WTC11 (cell line): ENCODE data around the gene CSPG4. TPM values are rescaled to one million over a fixed set of nuclear protein-coding genes. Genes with fewer than 3 reads are reported as not detected.

ENCODE experiments used
- ATAC-seq: fragments of 200-7000 bp; cut with Tn5 transposase; 2 replicates; pipeline ENCODE4 v1.10.0; 2021; ENCODE audit warnings: mild to moderate bottlenecking, moderate library complexity
- CTCF ChIA-PET: fragments of 300-600 bp; sonication (Branson Sonifier 250); formaldehyde crosslinking; loops from one replicate; lab custom pipeline; 2021; ENCODE audit warnings: antibody characterized with exemption; lab: Charles Lee
- POLR2A ChIA-PET: fragments of 350-600 bp; sonication (Branson Sonifier 250); formaldehyde crosslinking; loops from one replicate; lab custom pipeline; 2021; ENCODE audit warnings: antibody characterized with exemption; lab: Charles Lee
- DNase-seq: peaks from one replicate; pipeline ENCODE4 v3.0.0; 2021; ENCODE audit warnings: low spot score
- H3K27ac Mint-ChIP-seq: 2 replicates; pipeline ENCODE4 v1.8.0; 2021; ENCODE audit warnings: mixed read lengths
- H3K27me3 Mint-ChIP-seq: 2 replicates; pipeline ENCODE4 v1.8.0; 2021; ENCODE audit warnings: low read depth, mild to moderate bottlenecking, moderate library complexity, mixed read lengths
- H3K36me3 Mint-ChIP-seq: 2 replicates; pipeline ENCODE4 v1.8.0; 2021; ENCODE audit warnings: mixed read lengths
- H3K4me1 Mint-ChIP-seq: 2 replicates; pipeline ENCODE4 v1.8.0; 2022; ENCODE audit warnings: mixed read lengths
- H3K4me3 Mint-ChIP-seq: 2 replicates; pipeline ENCODE4 v1.8.0; 2021; ENCODE audit warnings: mild to moderate bottlenecking, moderate library complexity, mixed read lengths
- H3K9me3 Mint-ChIP-seq: 2 replicates; pipeline ENCODE4 v1.8.0; 2021; ENCODE audit warnings: mixed read lengths
- CBFB ChIP-seq: sonication (generic); formaldehyde crosslinking; IDR thresholded peaks from 2 replicates; pipeline ENCODE4 v1.8.1; 2022; ENCODE audit warnings: mild to moderate bottlenecking, low read depth, missing genetic modification reagents
- E2F5 ChIP-seq: sonication (generic); formaldehyde crosslinking; IDR thresholded peaks from 2 replicates; pipeline ENCODE4 v1.8.1; 2022; ENCODE audit warnings: mild to moderate bottlenecking, moderate library complexity, missing genetic modification reagents
- ERG ChIP-seq: fragments of 250-450 bp; sonication (Bioruptor Pico); IDR thresholded peaks from 2 replicates; pipeline ENCODE4 v1.8.0; 2021; ENCODE audit warnings: mild to moderate bottlenecking
- FOXP1 ChIP-seq: sonication (generic); formaldehyde crosslinking; IDR thresholded peaks from 2 replicates; pipeline ENCODE4 v1.8.0; 2022; ENCODE audit warnings: missing genetic modification reagents, mild to moderate bottlenecking, moderate library complexity, borderline replicate concordance
- GABPB1 ChIP-seq: sonication (generic); formaldehyde crosslinking; IDR thresholded peaks from 2 replicates; pipeline ENCODE4 v1.8.1; 2023; ENCODE audit warnings: mild to moderate bottlenecking, missing genetic modification reagents
- JAZF1 ChIP-seq: fragments of 250-450 bp; sonication (Bioruptor Pico); IDR thresholded peaks from 2 replicates; pipeline ENCODE4 v1.9.0; 2021; ENCODE audit warnings: moderate library complexity, mild to moderate bottlenecking, inconsistent platforms
- JUN ChIP-seq: sonication (generic); formaldehyde crosslinking; IDR thresholded peaks from 2 replicates; pipeline ENCODE4 v1.8.0; 2023; ENCODE audit warnings: mild to moderate bottlenecking, missing genetic modification reagents
- NFE2L1 ChIP-seq: sonication (generic); formaldehyde crosslinking; IDR thresholded peaks from 2 replicates; pipeline ENCODE4 v1.8.1; 2023; ENCODE audit warnings: missing genetic modification reagents
- NFYB ChIP-seq: sonication (generic); formaldehyde crosslinking; conservative IDR thresholded peaks from 2 replicates; pipeline ENCODE4 v1.8.0; 2022; ENCODE audit warnings: low read depth, missing genetic modification reagents
- PRDM15 ChIP-seq: sonication (generic); formaldehyde crosslinking; IDR thresholded peaks from 2 replicates; pipeline ENCODE4 v1.8.0; 2022; ENCODE audit warnings: missing genetic modification reagents
- SOX15 ChIP-seq: fragments of 250-450 bp; sonication (Bioruptor Pico); IDR thresholded peaks from 2 replicates; pipeline ENCODE4 v1.9.0; 2021; ENCODE audit warnings: mild to moderate bottlenecking
- TEAD4 ChIP-seq: sonication (generic); formaldehyde crosslinking; IDR thresholded peaks from 2 replicates; pipeline ENCODE4 v1.8.0; 2022; ENCODE audit warnings: mild to moderate bottlenecking, missing genetic modification reagents
- USF2 ChIP-seq: sonication (generic); formaldehyde crosslinking; IDR thresholded peaks from 2 replicates; pipeline ENCODE4 v1.8.1; 2023; ENCODE audit warnings: mild to moderate bottlenecking, missing genetic modification reagents, moderate library complexity
- ZNF317 ChIP-seq: sonication (generic); formaldehyde crosslinking; IDR thresholded peaks from 2 replicates; pipeline ENCODE4 v1.8.1; 2023; ENCODE audit warnings: low read depth, mild to moderate bottlenecking, moderate library complexity, missing genetic modification reagents, borderline replicate concordance
- total RNA-seq: library from RNA; stranded (reverse); gene quantifications from 3 replicates; pipeline ENCODE4 v1.2.3, GENCODE V29; 2021
- TF ChIP-seq, protein P1 (sequence below): sonication (generic); formaldehyde crosslinking; IDR thresholded peaks from 2 replicates; pipeline ENCODE4 v1.8.0; 2022; ENCODE audit warnings: mild to moderate bottlenecking, missing genetic modification reagents

The CSPG4 gene
- total RNA-seq, 1 experiment from 2014 or later: 2.9 TPM

DNA sequence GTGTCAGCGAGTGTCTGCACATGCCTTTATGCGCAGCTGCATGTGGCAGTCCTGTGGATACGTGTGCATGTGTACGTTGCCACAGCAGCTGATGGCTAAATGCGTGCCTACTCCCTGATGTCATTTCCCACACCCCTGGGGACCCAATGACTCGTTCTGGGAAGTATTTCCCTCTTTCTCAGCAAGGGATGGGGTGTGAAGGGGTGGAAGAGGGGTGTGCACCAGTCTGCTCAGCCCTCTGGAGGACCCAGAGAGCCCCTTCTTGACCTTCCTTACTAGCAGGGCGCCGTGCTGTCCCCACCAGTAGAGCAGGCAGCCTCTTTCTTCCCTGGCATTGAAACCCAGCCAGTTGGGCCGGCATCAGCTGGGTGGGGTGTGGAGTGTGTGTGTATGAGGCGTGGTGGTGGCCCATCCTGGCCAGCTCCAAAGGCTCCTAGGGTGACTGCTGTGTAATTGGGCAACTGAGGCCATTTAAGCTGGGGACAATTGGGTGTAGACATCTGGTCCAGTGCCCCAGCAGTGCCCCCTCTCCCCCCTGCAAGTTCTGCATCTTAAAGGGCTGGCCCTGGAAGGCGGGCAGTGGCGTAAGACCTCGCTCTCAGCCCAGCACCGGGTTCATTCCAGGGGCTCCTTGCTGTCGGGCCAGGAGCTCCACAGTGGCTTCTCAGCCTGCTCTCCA, 45.7 kb downstream of the CSPG4 start (continued):
- TF ChIP-seq, protein P1, sequence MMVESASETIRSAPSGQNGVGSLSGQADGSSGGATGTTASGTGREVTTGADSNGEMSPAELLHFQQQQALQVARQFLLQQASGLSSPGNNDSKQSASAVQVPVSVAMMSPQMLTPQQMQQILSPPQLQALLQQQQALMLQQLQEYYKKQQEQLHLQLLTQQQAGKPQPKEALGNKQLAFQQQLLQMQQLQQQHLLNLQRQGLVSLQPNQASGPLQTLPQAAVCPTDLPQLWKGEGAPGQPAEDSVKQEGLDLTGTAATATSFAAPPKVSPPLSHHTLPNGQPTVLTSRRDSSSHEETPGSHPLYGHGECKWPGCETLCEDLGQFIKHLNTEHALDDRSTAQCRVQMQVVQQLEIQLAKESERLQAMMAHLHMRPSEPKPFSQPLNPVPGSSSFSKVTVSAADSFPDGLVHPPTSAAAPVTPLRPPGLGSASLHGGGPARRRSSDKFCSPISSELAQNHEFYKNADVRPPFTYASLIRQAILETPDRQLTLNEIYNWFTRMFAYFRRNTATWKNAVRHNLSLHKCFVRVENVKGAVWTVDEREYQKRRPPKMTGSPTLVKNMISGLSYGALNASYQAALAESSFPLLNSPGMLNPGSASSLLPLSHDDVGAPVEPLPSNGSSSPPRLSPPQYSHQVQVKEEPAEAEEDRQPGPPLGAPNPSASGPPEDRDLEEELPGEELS (CRISPR knock-in tag): no peak
- TF ChIP-seq CBFB (CRISPR knock-in tag): no peak

DNA sequence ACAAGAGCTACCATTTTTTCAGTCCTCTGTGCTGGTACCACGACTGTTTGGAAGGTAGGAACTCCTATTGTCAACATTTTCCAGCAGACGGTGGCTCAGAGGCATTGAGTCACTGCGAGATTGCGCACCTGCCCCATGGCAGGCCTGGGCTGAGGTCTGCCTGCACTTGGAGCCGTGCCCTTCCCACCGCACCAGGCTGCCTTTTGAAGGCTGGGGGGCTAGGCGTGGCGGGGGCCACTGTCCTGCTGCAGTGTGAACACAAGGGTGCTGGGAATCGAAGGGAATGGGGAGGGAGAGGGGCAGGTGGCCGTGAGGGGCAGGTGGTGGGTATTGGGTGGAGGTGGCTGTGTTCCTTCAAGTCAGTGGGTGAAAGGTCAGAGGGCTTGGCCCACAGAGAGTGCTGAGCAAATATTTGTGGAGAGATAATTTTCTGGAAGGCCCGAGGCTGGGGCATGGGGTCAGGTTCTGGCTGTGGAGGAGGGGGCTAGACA, 48.7 kb downstream of the CSPG4 start:
- POLR2A ChIA-PET: no interaction called here
- DNase-seq: no peak
- CTCF ChIA-PET: interaction anchor here (1.0 kb wide), 1 partner anchor 16 kb away, joined by 3 read pairs; the partner anchor contains the start of gene SNX33
- Mint-ChIP-seq H3K27ac (no peak overlapping the region), H3K27me3 (no peaks in the 10 kb centered on the region), H3K36me3 (no peaks in the 10 kb centered on the region; the same call in 1 of the 2 replicates), H3K4me1 (no peaks in the 10 kb centered on the region), H3K4me3 (no peak overlapping the region), H3K9me3 (no peaks in the 10 kb centered on the region)
- ATAC-seq: no peak
- TF ChIP-seq FOXP1 (CRISPR knock-in tag) (no peak), GABPB1 (CRISPR knock-in tag) (no peak), JUN (CRISPR knock-in tag) (no peak), TEAD4 (CRISPR knock-in tag) (no peak), ERG (CRISPR knock-in tag) (no peak), ZNF317 (CRISPR knock-in tag) (no peak), NFE2L1 (CRISPR knock-in tag) (no peak), SOX15 (CRISPR knock-in tag) (no peak), NFYB (CRISPR knock-in tag) (no peak), JAZF1 (CRISPR knock-in tag) (no peak), USF2 (CRISPR knock-in tag) (no peak)

GRCh38 chr15:75662823-75663519, 49.7 kb downstream of the CSPG4 start:
- H3K27ac Mint-ChIP-seq: no peak overlapping the region
- ChIA-PET POLR2A (no interaction called here), CTCF (interaction anchor here (1.0 kb wide), 1 partner anchor 15 kb away, joined by 3 read pairs; the partner anchor contains the start of gene SNX33)
- no peak for DNase-seq
- no peak overlapping the region for H3K4me3 Mint-ChIP-seq
- TF ChIP-seq PRDM15: no peak
- TF ChIP-seq E2F5 (CRISPR knock-in tag): no peak
- H3K9me3 Mint-ChIP-seq: no peaks in the 10 kb centered on the region
- ATAC-seq: no peak
- H3K4me1 Mint-ChIP-seq: no peaks in the 10 kb centered on the region
- 0 out of 2 replicates have a peak, but pooled peaks cover 5% of the 10 kb centered on the region for H3K36me3 Mint-ChIP-seq
- no peaks in the 10 kb centered on the region for H3K27me3 Mint-ChIP-seq
